Stimulated activated CD8-positive, alpha-beta memory T cell treated with anti-CD3 and anti-CD28 coated beads, Interleukin-15, amount 100 ng/mL, for 48 hours (primary cell): ENCODE data around the gene SORCS2.

ENCODE experiments used
- DNase-seq, 2 donors: peaks; one replicate each; pipeline ENCODE4 v3.0.0-alpha.2; 2020; ENCODE audit warnings: low read depth in 2 of 2

Gene SORCS2

DNA sequence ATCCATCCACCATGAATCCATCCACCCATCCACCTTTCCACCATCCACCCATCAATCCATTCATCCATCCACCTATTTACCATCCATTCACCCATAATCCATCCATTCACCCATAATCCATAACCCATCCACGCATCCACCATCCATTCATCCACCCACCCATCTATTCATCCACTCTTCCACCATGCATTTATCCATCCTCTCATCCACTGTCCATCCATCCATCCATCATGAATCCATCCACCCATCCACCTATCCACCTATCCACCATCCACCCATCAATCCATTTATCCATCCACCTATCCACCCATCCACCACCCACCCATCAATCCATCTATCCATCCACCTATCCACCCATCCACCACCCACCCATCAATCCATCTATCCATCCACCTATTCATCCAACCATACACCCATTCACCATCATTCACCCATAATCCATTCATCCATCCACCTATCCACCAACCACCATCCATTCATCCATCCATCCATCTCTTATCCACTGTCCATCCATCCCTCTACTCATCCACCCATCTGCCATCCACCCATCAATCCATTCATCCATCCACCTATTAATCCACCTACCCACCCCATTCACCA lies 422.1 kb downstream of the SORCS2 start:
- no peak for DNase-seq

DNA sequence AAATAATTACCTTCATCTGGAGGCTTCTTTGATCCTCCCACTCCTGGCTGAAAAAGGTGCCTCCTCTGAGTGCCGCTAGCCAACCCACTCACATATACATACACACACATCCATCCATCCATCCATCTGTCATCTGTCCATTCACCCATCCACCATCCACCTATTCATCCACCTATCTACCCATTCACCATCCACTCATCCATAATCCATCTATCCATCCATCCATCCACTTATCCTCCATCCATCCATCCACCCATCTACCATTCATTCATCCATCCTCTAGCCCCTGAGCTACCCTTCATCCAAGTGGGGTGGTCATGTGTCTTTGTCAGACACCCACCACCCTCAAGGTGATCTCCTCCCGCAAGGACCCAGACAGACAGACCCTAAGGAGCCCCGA lies 423.9 kb downstream of the SORCS2 start:
- DNase-seq: no peak

DNA sequence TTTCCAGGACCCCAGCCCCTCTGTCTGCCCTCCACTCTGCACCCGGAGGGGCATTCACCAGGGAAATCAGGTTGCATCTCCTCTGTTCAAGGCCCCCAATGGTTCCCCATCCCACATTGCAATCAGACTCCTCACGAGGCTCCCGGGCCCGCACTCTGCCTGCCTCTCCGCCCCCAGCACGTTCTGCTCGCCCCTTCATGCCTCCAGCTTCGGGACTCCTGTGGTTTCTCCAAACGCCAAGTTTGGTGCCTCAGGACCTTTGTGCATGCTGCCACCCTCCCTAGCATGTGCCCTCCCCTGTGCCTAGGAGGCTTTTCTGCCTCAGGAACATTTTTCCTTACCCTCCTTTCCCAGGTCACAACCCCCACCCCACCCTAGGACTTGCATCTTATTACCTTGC lies 426.0 kb downstream of the SORCS2 start:
- DNase-seq: no peak

DNA sequence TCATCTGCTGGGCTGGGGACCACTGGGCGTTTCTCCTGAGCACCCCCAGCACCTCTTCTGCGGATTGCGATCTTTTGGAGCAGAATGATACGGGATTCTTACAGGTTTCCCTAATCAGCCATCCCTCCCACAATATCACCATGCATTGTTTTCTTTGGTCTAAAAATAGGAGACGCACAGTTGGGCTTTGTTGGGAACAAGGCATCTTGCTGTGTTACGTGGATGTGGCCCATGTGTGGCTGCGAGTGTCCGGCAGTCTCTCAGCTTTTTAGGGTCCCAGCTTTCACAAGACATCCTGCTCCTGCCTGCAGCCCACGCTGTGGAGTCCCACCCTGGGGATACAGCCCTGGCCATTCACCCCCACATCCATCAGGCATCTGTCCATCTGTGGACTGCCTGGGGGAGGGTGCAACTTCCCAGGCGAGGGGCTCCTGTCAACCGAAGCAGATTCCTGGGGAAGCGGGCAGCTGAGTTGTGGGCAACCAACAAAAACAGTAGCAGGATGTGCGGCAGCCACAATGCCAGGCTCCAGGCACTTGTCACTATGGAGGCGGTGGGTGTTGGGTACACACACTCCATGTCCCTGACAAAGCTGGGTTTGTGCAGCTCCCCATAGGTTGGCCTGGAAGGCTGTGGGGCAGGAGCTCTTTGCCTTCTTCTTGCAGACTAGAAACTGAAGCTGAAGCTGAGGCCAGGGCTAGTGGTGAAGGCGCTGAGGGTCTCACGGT lies 427.9 kb downstream of the SORCS2 start:
- no peak for DNase-seq

DNA sequence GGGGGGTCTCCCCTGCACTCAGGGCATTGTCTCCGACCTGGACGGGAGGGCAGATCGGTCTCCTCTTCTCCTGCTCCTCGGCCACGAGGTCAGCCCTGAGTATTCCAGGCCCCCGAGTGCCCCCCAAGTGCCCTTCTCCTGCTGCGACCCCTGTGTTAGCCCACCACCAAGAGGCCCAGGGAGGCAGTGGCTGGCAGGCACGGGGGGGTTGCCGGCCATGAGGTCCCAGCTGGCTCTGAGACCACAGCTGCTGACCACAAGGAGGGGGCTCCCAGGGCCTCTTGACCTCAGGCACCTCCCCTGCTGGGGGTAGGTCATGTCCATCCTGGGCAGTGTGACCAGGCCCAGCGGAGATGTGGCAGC lies 428.5 kb downstream of the SORCS2 start:
- DNase-seq: no peak

DNA sequence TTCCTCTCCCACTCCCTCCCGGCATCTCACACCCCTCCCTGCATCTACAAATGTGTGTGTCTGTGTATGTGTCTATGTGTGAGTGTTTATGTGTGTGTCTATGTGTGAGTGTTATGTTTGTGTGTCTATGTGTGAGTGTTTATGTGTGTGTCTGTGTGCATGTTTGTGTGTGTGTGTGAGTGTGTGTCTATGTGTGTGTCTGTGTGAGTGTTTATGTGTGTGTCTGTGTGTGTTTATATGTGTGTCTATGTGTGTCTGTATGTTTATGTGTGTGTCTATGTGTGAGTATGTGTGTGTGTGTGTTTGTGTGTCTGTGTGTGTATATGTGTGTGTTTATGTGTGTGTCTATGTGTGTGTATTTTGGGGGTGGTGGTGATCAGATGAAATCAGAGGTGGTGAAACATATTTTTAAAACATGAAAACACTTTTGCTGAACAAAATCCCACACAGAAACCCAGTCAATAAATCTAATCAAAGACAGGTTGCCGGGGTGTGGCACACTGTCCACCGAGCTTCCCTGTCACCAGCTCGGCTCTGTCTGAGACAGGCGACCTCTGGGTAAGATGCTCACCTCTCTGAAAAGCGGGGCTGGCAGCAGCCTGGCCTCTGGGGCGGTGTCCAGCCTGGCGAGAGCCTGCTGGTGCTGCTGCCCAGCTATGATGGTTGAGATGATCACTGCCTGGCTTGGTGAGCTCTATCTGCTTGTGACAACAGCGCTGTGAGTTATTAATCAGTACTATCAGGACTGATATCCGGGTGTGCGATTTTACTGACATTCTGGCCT lies 429.1 kb downstream of the SORCS2 start:
- no peak for DNase-seq

DNA sequence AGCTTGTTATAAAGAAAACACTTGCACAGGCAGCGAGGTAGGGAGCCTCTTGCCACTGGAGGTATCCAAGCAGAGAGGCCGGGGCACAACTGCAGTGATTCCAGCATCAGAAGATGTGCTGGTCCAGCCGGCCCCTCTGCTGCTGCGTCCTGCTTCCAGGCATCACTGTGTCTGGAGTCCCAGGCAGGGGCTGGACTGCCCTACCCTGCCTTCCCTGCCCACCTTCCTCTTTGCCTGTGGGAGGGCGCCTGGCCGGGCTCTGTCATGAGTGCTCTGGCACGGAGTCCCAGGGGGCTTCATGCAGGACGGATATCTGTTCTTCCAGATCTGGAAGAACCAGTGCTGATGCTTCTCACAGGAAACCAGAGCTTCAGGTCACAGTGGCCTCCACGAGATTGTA lies 430.0 kb downstream of the SORCS2 start:
- no peak for DNase-seq

DNA sequence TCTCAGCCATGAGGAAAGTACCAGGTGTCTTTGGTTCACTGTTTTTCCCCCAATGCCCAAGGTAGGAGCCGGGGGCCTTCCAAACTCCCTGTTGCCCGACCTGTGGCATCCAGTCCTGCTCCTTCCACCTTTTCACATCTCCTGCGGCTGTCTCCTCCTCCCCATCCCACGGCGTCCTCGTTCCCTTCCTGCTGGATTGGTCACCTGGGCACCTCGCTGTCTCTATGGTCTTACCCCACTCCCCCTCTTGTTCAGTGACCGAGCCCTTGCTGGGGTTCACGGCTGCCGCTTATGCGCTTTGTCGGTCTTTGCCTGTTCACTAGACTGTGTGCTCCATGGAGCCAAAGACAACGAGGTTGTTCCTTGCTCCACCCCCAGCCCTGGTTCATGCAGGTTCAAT lies 431.1 kb downstream of the SORCS2 start:
- no peak for DNase-seq

DNA sequence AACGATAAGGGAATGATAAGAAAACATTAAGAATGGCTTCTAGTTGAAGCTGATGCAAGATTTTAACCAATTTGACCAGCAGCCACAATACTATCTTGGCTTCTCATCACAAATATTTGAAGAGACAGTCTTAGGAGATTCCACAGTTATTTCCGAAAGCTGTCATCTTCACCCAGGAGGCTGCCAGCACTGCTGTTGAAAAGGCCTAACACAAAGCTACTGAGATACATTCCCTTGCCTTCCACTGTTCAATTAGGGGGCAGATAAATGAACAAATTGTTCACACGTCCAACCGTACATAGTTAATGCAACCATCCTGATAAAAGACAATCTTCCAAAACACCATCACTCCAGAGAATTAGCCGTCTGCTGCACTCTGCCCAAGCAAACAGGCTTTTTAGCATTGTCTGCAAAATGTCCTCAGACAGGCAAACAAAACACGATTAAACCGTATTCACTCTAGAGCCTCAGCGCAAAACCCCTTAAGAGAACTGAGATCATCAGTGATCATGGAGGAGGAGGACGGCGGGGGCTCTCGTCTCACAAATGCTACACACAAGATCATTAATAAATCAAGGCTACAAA lies 432.1 kb downstream of the SORCS2 start:
- no peak for DNase-seq

DNA sequence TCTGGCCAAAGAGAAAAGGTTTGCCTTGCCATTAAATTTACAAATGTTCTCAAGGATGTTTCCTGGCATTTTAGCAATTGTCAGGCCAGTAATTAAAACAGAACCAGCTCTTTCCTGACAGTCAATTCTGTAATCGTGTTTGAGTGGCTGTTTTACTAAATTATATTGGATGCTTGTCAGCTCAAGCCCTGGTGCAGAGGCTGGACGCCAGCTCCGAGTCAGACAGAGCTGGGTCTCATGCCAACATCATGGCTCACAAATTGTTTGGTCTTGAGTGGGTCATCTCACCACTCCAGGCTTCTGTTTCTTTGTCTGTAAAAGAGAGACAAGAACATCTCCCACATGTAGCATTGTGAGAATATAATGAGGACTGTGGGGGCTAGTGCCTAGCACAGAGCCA lies 432.7 kb downstream of the SORCS2 start:
- no peak for DNase-seq

DNA sequence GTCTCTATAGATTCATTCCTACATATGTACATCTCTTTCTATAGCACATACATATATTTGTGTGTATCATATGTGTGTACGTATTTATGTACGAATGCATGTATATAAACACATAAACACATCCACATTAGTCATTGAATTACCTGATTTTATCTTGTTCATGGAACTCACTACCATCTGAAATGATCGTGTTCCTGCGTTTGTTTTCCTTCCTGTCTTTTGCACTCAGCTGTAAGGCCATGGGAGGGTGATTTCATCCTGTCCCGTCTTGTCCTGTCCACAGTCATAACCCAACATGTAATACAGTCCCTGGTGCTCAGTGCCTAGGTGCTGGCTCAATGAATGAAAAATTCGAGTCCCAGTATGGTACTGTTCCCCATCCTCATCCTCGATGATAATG lies 434.2 kb downstream of the SORCS2 start:
- no peak for DNase-seq

DNA sequence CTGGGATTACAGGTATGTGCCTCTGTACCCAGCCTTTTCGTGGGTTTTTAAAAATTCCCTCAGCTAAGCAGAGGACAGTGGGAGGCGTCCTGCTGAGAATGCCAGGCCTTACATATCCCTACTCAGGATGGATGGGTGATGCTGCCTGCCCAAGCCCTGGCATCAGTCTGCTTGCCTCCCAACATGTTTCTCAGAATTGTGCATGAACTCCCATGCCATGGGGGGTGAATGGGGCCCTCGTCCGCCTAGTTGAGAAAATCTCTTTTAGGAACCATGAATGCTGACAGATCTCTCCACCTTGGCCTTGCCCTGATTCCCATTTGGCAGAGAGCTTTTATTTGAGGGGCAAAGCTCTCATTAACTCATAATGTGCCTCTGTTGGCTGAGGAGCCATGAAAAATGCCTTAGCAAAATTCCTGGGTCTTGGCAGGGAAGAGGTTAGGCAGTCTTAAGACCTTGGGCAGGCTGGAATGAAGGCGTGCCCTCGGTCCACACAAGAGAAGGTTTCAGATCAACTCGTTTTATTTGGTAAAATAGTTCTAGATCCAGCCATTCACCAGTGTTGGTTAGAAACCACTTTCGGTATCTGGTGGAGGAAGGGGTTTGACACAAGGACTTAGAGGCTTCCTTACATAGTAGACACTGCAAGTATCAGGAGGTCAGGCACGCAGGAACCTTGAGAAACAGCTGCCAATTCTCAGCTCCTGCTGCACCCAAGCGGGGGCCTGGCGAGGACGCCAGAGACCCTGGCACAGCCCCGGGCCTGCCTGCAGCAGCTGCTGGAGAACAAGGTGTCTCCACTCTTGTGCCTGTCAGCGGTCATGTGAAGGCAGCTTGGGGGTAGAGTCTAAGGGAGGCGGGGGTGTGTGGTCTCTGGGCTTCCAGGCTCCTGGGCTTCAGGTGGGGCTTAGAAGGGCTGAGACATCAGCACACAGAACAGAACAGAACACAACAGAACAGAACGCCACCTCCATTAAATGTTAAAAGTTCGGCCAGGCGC lies 435.2 kb downstream of the SORCS2 start:
- no peak for DNase-seq

DNA sequence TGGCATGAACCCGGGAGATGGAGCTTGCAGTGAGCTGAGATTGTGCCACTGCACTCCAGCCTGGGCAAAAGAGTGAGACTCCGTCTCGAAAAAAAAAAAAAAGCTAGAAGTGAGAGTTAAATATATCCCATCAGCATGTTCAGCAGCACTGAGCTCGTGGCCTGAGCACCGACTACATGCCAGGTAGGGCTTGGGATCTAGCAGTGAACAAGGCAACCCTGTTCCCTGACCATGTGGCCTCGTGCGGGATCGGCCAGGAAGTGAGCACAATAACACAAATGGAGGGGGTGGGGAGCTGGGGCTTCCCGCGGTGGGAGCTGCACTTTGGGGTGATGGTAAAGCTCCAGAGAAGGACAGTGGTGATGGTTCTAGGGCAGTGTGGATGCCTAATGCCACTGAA lies 436.1 kb downstream of the SORCS2 start:
- DNase-seq: no peak

DNA sequence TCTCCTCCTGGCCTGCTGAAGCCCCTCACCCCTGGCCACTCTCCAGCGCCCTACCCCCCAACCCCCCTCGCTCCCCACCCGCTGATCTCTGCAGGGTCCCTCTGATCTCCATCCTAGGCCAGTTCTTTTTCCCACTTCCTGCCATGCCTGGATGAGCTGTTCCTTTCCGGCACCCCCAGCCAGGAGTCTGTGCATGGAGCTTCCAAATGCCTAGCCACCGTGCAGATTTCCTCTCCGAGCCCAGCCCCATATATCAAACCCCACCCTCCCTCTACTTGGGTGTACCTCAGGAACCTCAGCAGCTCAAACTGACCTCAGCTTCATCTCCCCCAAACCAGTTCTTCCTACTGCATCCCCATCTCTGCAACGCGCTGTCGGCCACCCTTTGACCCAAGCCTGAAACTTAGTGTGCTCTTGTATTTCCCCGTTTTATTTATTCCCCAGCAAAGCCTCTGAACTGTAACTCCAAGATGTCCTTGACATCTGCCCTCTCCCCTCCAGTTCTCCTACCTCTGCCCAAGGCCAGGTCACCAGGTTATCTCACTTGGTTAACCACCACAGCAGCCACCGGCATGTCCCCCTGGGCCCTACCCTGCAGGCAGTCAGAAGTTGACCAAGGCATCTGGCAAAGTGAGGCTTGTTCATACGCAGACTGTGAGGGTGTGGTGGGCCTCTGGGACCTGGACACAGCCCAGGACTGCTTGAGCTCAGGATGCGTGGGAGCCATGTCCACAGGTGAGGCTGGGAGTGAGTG lies 437.3 kb downstream of the SORCS2 start:
- DNase-seq: no peak

DNA sequence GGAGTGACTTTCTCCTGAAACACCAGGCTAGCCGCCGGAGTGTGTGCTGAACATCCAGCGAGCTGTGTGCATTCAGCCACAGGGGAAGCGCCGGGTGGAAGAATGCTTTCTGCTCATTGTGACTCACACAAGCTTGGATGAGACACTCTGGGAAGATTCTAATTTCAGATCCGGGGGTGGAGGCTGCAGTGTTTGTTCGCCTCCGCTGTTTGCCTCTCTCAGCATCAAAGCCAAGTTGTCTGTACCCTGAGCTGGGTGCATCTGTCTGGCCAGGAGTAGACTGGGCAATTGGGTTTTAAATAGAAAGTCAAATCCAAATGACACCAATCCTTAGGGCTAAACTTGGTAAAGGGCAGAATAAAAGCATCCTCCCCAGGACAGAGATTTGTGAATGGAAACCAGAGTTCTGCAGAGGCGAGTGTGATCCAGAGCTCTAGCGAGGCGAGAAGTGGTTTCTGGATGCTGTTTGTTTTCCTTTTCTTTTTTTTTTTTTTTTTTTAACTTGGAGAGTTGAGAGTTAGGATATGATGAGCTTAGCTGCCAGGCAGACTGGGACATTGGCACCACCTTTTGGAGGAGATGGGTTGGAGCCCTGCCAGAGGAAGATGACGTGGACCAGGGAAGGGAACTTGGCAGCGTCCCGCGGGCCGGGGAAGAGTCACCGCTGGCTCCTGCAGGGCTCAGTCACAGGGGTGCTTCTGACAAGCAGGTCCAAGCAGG lies 438.4 kb downstream of the SORCS2 start:
- no peak for DNase-seq

DNA sequence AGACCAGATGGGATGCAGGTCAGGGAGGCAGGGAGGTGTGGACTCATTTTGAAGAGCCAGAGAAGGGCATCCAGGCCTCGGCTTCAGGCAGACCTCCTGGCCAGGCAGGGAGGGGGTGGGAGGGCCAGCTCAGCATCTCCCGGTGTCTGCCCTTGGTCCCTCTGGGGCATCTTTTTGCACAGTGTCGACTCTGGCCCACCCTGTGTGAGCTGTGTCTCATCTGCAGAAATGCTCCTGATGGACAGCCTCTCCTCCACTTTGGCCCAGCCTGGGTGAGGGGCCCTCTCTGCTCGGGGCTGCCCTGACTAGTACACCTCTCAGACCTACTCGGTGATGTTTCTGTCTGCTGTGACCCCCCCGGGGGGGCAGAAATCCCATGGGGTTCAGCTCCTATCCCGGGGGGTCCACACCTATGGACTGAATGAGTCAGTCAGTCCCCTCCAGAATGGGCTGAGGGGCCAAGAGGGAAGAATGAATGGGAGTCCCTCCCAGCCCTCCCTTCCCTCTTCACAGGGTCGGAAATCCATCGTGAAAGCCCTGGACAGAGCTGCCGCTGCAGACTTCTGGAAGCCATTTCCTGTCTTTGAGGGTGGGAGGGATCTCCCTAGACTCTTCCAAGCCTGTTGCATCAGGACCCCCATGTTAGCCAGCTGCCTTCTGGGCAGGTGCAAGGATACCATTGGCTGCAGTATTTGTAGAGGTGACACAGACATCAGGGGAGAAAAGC lies 439.1 kb downstream of the SORCS2 start:
- no peak for DNase-seq

DNA sequence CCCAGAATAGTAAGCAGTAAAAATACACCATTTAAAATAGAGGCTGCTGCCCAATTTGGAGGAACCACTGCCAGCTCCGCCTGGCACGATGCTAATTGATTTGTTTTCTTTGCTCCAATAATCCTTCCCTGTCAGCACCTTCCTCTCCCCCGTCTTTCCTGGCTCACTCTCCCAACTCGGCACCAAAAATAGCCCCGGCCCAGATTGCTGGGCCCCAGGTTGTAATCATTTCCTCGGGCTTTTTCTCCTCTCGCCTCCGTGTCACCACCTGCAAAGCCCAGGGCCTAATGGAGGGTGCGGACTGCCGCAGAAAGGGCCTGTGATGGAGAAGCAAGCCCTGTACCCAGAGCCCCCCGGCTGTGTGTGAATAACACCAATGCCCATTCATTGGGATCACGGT lies 440.0 kb downstream of the SORCS2 start:
- DNase-seq: no peak

DNA sequence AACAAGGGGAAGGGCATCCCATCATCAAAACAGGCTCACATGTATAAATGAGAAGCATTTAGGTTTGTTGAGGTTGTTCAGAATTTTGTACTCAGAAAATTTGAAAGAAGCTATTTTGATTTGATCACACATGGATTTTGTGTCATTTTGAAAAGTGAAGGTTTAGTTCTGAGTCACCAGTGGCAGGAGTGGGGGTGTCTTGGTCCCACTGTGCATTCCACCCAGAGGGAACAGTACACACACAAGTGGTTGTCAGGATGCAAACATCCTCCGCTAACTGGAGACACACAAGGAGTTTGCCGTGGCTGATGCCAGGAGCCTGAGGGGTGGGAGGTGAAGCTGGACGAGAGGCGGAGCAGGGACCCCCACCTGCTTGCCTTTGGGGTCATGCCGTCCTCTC lies 440.6 kb downstream of the SORCS2 start:
- DNase-seq: no peak

DNA sequence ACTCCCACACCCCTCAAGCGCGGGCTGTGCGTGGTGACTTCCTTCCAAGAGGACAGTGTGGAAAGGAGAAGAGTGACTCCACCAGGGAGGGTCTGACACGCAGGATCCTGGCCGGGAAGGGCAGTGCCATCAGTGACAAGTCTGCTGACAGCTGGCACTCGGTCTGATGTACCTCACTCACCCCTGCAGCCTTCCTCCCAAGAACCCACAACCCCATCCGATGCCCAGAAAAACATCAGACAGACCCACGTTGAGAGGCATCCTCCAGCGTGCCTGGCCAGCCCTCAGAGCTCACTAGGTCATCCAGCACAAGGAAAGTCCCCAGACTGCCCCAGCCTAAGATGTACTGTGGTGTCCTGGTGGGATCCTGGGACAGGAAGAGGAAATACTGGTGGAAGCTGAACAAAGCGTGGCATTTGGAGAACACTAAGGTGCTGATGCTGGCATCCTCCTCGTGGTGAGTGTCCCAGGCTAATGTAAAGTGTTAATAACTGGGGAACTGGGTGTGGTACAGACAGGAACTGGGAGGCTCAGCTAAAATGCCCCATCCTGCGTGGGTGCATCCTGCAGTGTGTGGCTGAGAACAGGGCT lies 442.4 kb downstream of the SORCS2 start:
- no peak for DNase-seq
